GM12878 (cell line): ENCODE results near the gene AOAH. TPM values are rescaled to one million over a fixed set of nuclear protein-coding genes. Genes with fewer than 3 reads are reported as not detected.

Experiments
- ATAC-seq: fragments of 200-7000 bp; cut with Tn5 transposase; 3 replicates; pipeline ENCODE4 v1.9.1; 2020; ENCODE audit warnings: mild to moderate bottlenecking, moderate library complexity
- BruUV-seq: library from RNA; stranded (reverse); fragments of 400-500 nt; replicated peaks from 2 replicates; lab custom pipeline; 2021; lab: Mats Ljungman, UMichigan
- CTCF ChIA-PET: fragments of 300-600 bp; sonication (Branson Sonifier 250); formaldehyde crosslinking; extraction: SDS; loops from one replicate; lab custom pipeline; 2021; ENCODE audit warnings: inconsistent platforms; lab: Yijun Ruan, JAX
- POLR2A ChIA-PET: fragments of 350-600 bp; formaldehyde crosslinking; extraction: SDS; loops from one replicate; lab custom pipeline; 2021; ENCODE audit warnings: inconsistent platforms; lab: Charles Lee
- RAD21 ChIA-PET: fragments of 300-600 bp; sonication (Branson Sonifier 250); formaldehyde crosslinking; loops from one replicate; lab custom pipeline; 2023; ENCODE audit warnings: antibody characterized with exemption; ENCODE audit not compliant: unreplicated experiment; lab: Charles Lee
- SMC1A ChIA-PET: fragments of 300-600 bp; sonication (Branson Sonifier 250); formaldehyde crosslinking; loops from one replicate; lab custom pipeline; 2023; ENCODE audit not compliant: unreplicated experiment, uncharacterized antibody; lab: Charles Lee
- DNase-seq: peaks from one replicate; pipeline ENCODE4 v3.0.0-alpha.2; 2011; ENCODE audit warnings: low read depth, low spot score
- FAIRE-seq: peaks from 3 replicates; lab custom pipeline; 2011; peaks lifted over from hg19 to GRCh38; lab: Jason Lieb, UNC
- H2AFZ ChIP-seq: 2 replicates; pipeline ENCODE4 v1.6.0; 2011; ENCODE audit warnings: low read depth, low read length, control low read depth; ENCODE audit not compliant: control insufficient read depth
- H3K27ac ChIP-seq: 2 replicates; pipeline ENCODE4 v1.5.1; 2011; ENCODE audit warnings: control low read depth; ENCODE audit not compliant: control insufficient read depth, insufficient read depth
- H3K27me3 ChIP-seq, 2 experiments: replicated peaks in 1 of 2; 2 replicates each; pipeline versions ENCODE4 v1.6.0 to v1.6.1; 2011; ENCODE audit warnings: low read length in 1 of 2; ENCODE audit not compliant: control insufficient read depth in 2 of 2, insufficient read depth in 2 of 2
- H3K36me3 ChIP-seq, 2 experiments: 2 replicates each; pipeline ENCODE4 v1.5.1; 2011; ENCODE audit warnings: low read length in 1 of 2; ENCODE audit not compliant: control insufficient read depth in 2 of 2, insufficient read depth in 2 of 2
- H3K4me1 ChIP-seq: 2 replicates; pipeline ENCODE4 v1.6.1; 2011; ENCODE audit warnings: mild to moderate bottlenecking, low read length, moderate library complexity, mixed read lengths; ENCODE audit not compliant: control insufficient read depth, insufficient read depth
- H3K4me2 ChIP-seq: 2 replicates; pipeline ENCODE4 v1.6.0; 2011; ENCODE audit warnings: control low read depth; ENCODE audit not compliant: control insufficient read depth, insufficient read depth
- H3K4me3 ChIP-seq: fragments of 200-600 bp; sonication (generic); 2 replicates; pipeline ENCODE4 v1.5.1; 2016
- H3K79me2 ChIP-seq: 2 replicates; pipeline ENCODE4 v1.6.0; 2011; ENCODE audit warnings: low read length; ENCODE audit not compliant: control insufficient read depth, insufficient read depth
- H3K9ac ChIP-seq: 2 replicates; pipeline ENCODE4 v1.8.0; 2011; ENCODE audit warnings: low read length, control low read depth, mixed read lengths; ENCODE audit not compliant: control insufficient read depth, insufficient read depth
- H3K9me3 ChIP-seq: replicated peaks from 3 replicates; pipeline ENCODE4 v1.5.1; 2011; ENCODE audit warnings: mild to moderate bottlenecking, low read length; ENCODE audit not compliant: control insufficient read depth, insufficient read depth
- H4K20me1 ChIP-seq: 2 replicates; pipeline ENCODE4 v1.6.0; 2011; ENCODE audit not compliant: control insufficient read depth, insufficient read depth
- CBX5 ChIP-seq: sonication (generic); IDR thresholded peaks from 2 replicates; pipeline ENCODE4 v1.6.1; 2016; ENCODE audit warnings: low read depth, moderate library complexity, mild to moderate bottlenecking, inconsistent platforms
- EED ChIP-seq: sonication (generic); IDR thresholded peaks from 2 replicates; pipeline ENCODE4 v1.6.1; 2016; ENCODE audit warnings: antibody characterized with exemption, low read depth
- GATAD2B ChIP-seq: fragments of 450-650 bp; conservative IDR thresholded peaks from 2 replicates; pipeline ENCODE4 v1.6.1; 2017; ENCODE audit warnings: low read depth, mild to moderate bottlenecking, moderate library complexity
- HDAC2 ChIP-seq: fragments of 200-600 bp; sonication (generic); IDR thresholded peaks from 2 replicates; pipeline ENCODE4 v1.6.1; 2017
- JUND ChIP-seq: IDR thresholded peaks from 2 replicates; pipeline ENCODE4 v1.6.1; 2012; ENCODE audit warnings: low read depth, mild to moderate bottlenecking, low read length, improper control_type of control experiment, moderate library complexity
- LARP7 ChIP-seq: fragments of 450-650 bp; IDR thresholded peaks from 2 replicates; pipeline ENCODE4 v1.6.1; 2017; ENCODE audit warnings: mild to moderate bottlenecking
- MYC ChIP-seq: IDR thresholded peaks from 2 replicates; pipeline ENCODE4 v1.6.1; 2011; ENCODE audit warnings: mild to moderate bottlenecking, low read length, moderate library complexity, inconsistent platforms; ENCODE audit not compliant: insufficient read depth, insufficient replicate concordance, insufficient read length, severe bottlenecking
- NBN ChIP-seq: fragments of 450-650 bp; IDR thresholded peaks from 2 replicates; pipeline ENCODE4 v1.6.1; 2016
- NFIC ChIP-seq: IDR thresholded peaks from 2 replicates; pipeline ENCODE4 v1.6.1; 2012; ENCODE audit warnings: low read depth, mild to moderate bottlenecking, inconsistent platforms, low read length, moderate library complexity
- NRF1 ChIP-seq: conservative IDR thresholded peaks from 2 replicates; pipeline ENCODE4 v1.6.1; 2011; ENCODE audit warnings: mild to moderate bottlenecking, low read depth, low read length, improper control_type of control experiment
- POU2F2 ChIP-seq: IDR thresholded peaks from 3 replicates; pipeline ENCODE4 v1.6.1; 2011; ENCODE audit warnings: low read depth, mild to moderate bottlenecking, low read length, borderline replicate concordance
- ZNF384 ChIP-seq: IDR thresholded peaks from 2 replicates; pipeline ENCODE4 v1.6.1; 2012; ENCODE audit warnings: low read depth, mild to moderate bottlenecking, low read length, improper control_type of control experiment, borderline replicate concordance
- WGBS: methylation state at CpG from one replicate; pipeline ENCODE4 v1.1.6; 2016; ENCODE audit warnings: low lambda C conversion rate; ENCODE audit not compliant: insufficient replicate concordance, insufficient coverage; ENCODE audit errors: missing lambda C conversion rate; 5-methylcytosine and 5-hydroxymethylcytosine counted together
- in situ Hi-C: fragments of 300-500 bp; cut with MboI; formaldehyde crosslinking; loops from 9 replicates; pipeline ENCODE4 v1.14.3; 2018; ENCODE audit warnings: mixed read lengths
- intact Hi-C: fragments of 100-400 bp; cut with micrococcal nuclease; formaldehyde crosslinking; loops from one replicate; pipeline ENCODE4 v1.14.2; 2022; ENCODE audit not compliant: unreplicated experiment
- polyA plus RNA-seq, 11 experiments: library from polyadenylated mRNA; depleted of rRNA in 4 of 11; unstranded in 6 of 11; stranded (reverse) in 5 of 11; fragments of >200 nt; fragmentation: Nextera tagmentation in 4 of 11; fragmentation: Illumina TruSeq in 1 of 11; extraction: Ambion mirVana in 4 of 11; extraction: Trizol in 1 of 11; gene quantifications; 1 replicate in 1 of 11; 2 replicates in 10 of 11; pipeline versions ENCODE4 v1.2.1 to v1.2.3, GENCODE V29; 2011 to 2016; ENCODE audit warnings: inconsistent platforms in 2 of 11, missing spikeins in 2 of 11, low read depth in 1 of 11
- total RNA-seq, 4 experiments: library from RNA; depleted of rRNA in 3 of 4; stranded (reverse); fragments of >200 nt in 3 of 4; fragmentation: Illumina TruSeq in 1 of 4; extraction: Trizol in 1 of 4; gene quantifications; 2 replicates each; pipeline versions ENCODE4 v1.2.1 to v1.2.3, GENCODE V29; 2013 to 2021
- TF ChIP-seq, protein P1 (sequence below), 3 experiments: IDR thresholded peaks in 2 of 3; conservative IDR thresholded peaks in 1 of 3; 2 replicates each; pipeline ENCODE4 v1.5.1; 2011; ENCODE audit warnings: low read depth in 3 of 3, low read length in 3 of 3, mild to moderate bottlenecking in 3 of 3, control low read depth in 2 of 3, moderate library complexity in 2 of 3, inconsistent platforms in 1 of 3, mixed read lengths in 1 of 3; ENCODE audit not compliant: control insufficient read depth in 2 of 3, insufficient read depth in 1 of 3; ENCODE audit errors: extremely low read depth in 1 of 3
- TF ChIP-seq, protein P2 (sequence below): fragments of 450-650 bp; formaldehyde crosslinking; IDR thresholded peaks from 2 replicates; pipeline ENCODE4 v1.5.0; 2022; ENCODE audit warnings: mild to moderate bottlenecking, missing genetic modification characterization

AOAH gene
- total and polyA plus RNA-seq, 10 of the 15 experiments (the other 5 are each of a cell fraction or from before 2014, with no cell fraction given): 0.32 to 2.8 (median 1.4) TPM

DNA sequence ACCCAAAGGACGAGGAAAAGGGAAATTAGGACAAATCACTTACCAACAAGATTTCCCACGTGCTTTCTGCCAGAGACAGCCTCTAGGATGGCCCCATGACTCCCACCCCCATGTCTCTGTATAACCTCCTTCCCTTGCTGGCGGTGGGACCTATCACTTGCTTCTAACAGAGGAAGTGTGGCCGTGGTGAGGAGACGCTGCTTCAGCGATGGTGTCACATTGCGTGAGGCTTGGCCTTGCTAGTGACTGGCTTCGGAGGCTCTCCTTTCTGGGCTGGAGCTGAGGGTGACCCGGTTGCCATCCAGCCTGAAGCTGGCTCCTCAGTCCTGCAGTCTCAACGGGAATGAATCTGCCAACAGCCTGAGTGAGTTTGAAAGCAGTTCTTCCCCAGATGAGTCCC lies 210.9 kb downstream of the AOAH start:
- WGBS: 78% methylated on average over 10 of the region's 10 CpGs
- no peak overlapping the region for H3K27ac ChIP-seq
- intact Hi-C loops: no loop called here
- POLR2A ChIA-PET: no interaction called here
- no TSS peak for BruUV-seq
- H3K9ac ChIP-seq: no peak overlapping the region
- H3K4me3 ChIP-seq: no peak overlapping the region
- H3K36me3 ChIP-seq: no peaks in the 10 kb centered on the region
- FAIRE-seq (no peak), DNase-seq (no peak), ATAC-seq (no peak)
- no peak for TF ChIP-seq MYC
- no peak for TF ChIP-seq GATAD2B
- TF ChIP-seq, protein P1, sequence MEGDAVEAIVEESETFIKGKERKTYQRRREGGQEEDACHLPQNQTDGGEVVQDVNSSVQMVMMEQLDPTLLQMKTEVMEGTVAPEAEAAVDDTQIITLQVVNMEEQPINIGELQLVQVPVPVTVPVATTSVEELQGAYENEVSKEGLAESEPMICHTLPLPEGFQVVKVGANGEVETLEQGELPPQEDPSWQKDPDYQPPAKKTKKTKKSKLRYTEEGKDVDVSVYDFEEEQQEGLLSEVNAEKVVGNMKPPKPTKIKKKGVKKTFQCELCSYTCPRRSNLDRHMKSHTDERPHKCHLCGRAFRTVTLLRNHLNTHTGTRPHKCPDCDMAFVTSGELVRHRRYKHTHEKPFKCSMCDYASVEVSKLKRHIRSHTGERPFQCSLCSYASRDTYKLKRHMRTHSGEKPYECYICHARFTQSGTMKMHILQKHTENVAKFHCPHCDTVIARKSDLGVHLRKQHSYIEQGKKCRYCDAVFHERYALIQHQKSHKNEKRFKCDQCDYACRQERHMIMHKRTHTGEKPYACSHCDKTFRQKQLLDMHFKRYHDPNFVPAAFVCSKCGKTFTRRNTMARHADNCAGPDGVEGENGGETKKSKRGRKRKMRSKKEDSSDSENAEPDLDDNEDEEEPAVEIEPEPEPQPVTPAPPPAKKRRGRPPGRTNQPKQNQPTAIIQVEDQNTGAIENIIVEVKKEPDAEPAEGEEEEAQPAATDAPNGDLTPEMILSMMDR (IDR thresholded peaks at IDR 0.05 in 2 of 3, conservative IDR thresholded peaks at IDR 0.05 in 1 of 3; ENCODE audit: control insufficient read depth in 2 of 3, extremely low read depth in 1 of 3, insufficient read depth in 1 of 3, low read depth in 3 of 3, low read length in 3 of 3): no peak
- no peak for TF ChIP-seq CBX5
- TF ChIP-seq POU2F2: no peak
- TF ChIP-seq HDAC2: no peak
- TF ChIP-seq, protein P2, sequence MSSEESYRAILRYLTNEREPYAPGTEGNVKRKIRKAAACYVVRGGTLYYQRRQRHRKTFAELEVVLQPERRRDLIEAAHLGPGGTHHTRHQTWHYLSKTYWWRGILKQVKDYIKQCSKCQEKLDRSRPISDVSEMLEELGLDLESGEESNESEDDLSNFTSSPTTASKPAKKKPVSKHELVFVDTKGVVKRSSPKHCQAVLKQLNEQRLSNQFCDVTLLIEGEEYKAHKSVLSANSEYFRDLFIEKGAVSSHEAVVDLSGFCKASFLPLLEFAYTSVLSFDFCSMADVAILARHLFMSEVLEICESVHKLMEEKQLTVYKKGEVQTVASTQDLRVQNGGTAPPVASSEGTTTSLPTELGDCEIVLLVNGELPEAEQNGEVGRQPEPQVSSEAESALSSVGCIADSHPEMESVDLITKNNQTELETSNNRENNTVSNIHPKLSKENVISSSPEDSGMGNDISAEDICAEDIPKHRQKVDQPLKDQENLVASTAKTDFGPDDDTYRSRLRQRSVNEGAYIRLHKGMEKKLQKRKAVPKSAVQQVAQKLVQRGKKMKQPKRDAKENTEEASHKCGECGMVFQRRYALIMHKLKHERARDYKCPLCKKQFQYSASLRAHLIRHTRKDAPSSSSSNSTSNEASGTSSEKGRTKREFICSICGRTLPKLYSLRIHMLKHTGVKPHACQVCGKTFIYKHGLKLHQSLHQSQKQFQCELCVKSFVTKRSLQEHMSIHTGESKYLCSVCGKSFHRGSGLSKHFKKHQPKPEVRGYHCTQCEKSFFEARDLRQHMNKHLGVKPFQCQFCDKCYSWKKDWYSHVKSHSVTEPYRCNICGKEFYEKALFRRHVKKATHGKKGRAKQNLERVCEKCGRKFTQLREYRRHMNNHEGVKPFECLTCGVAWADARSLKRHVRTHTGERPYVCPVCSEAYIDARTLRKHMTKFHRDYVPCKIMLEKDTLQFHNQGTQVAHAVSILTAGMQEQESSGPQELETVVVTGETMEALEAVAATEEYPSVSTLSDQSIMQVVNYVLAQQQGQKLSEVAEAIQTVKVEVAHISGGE (CRISPR knock-in tag): no peak
- TF ChIP-seq ZNF384: no peak
- TF ChIP-seq JUND: no peak
- TF ChIP-seq LARP7: no peak
- TF ChIP-seq NRF1: no peak
- TF ChIP-seq NFIC: no peak
- no peak for TF ChIP-seq NBN
- no peak for TF ChIP-seq EED
- H3K79me2 ChIP-seq: no peaks in the 10 kb centered on the region
- H3K27me3 ChIP-seq: no peaks in the 10 kb centered on the region
- no peak overlapping the region for H3K4me2 ChIP-seq
- H3K4me1 ChIP-seq: no peaks in the 10 kb centered on the region
- RAD21 ChIA-PET: no interaction called here
- H3K9me3 ChIP-seq: no peaks in the 10 kb centered on the region
- no peaks in the 10 kb centered on the region for H4K20me1 ChIP-seq
- SMC1A ChIA-PET: no interaction called here
- no peak overlapping the region for H2AFZ ChIP-seq
- in situ Hi-C loops: no loop called here
- CTCF ChIA-PET: interaction anchor here (0.9 kb wide), 1 partner anchor 458 kb away, joined by 3 read pairs; no protein-coding TSS in a partner anchor
